ENCODE results near the gene RBM5.

The RBM5 gene

DNA sequence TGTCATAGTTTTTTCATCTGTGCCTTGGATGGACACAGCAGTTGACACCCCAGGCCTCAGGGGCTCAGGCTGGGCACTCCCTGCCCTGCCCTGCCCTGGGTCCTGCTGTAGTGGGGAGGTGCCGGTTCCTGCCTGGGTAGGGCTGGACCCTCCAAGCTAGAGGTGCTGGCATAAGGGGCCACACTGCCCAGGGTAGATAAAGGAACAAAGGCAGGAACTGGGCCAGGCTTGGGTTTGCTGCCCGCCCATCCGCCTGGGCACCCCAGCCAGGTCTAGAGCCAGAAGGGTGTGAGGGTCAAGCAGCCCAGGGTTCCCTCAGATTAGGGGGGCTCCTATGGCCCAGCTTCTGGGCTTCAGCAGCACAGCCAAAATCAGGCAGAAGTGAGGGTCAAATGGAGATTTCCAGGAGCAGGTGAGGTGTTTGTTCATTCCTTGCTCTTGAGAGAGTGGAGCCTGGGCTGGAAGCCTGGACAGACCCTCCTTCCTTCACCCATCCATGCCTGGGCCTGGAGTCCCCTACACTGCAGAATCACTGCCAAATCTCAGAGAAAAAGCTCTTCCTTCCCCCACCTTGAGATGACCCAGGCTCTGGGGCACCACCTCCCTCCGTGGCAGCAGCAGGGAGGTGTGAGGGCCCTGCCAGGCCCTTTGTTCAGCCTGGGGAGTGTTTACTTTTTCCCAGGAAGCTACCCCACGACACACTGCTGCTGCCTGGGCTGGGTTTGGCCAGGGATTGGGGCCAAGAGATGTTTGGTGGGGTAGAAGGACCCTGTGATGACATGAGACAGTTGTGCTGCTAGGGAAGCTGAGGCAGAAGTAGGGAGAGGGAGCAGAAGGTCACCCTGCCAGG, 73.5 kb downstream of the RBM5 start:
- no peak for DNase-seq

GRCh38 chr3:50163572-50164455, 75.1 kb downstream of the RBM5 start:
- no peak for DNase-seq

- DNase-seq, result no peak
Observed at GRCh38 chr3:50164481-50164880, 75.8 kb downstream of the RBM5 start.

DNA sequence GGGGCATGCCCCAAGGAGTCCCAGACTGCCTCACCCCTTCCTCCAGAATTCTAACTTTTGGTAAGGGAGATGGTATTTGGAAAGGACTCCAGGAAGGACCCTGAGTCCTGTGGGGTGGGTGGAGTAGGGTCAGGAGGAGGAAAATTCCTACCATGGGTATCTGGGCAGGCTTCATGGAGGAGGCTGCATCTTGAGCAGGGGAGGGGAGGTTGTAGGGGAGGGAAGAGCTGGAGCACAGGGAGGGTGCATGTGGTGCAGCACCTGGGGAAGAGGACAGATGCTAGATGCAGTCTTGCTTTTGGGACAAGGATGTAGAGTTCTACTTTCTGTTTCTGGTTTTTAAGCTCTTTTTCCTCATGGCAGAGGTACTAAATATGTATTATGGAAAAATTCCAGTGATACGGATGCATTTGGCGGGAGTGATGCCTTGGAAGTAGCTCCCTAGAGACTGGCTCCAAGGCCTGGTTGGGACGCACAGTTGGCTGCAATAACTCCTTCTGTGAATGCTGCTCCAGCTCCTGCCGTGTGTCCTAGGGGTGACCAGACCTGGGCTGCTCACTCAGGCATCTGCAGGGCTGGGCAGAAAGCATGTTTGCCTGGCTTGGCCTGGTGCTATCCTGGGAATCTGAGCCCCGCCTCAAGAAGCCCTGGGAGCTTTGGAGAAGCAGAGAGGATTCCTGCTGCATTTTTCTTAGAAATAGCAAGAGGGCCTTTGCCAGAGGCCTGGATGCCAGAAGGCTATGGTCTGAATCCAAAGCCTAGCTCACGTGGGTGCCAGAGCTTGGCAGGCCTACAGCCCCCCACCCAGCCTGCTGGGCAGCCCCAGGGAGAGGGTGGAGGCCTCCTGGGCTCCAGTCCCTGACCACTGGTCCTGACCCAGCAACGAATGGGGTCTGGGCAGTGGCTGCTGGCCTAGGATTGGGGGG, 76.5 kb downstream of the RBM5 start:
- DNase-seq, result no peak

DNA sequence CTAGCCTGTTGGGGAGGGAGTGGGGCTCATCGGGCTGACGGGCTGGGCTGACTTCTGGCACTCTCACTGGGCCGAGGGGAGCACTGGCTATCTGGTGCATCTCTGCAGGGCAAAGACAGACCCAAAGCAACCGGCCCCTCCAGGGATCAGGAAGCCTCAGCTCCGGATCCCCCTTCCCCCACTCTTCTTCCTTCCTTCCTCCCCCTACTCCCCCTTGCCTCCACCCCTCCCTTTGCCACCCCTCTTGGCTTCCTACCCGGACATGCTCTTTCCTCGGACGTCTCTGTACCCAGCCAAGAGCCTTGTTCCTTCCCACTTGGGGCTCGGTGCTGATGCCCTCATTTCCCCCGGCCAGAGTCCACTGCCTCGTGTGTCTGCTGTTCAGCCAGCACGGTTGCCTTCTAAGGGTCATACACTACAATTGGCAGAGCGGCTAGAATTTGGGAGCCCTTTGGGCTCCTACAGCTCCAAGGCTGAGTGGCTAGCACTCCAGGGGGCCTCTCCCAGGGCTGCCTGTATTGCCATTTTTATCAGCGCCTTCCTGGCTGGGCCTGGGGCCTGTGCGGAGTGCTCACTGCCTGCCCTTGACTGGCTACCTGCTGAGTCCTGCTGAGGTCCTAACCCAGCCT, 77.3 kb downstream of the RBM5 start:
- no peak for DNase-seq

DNA sequence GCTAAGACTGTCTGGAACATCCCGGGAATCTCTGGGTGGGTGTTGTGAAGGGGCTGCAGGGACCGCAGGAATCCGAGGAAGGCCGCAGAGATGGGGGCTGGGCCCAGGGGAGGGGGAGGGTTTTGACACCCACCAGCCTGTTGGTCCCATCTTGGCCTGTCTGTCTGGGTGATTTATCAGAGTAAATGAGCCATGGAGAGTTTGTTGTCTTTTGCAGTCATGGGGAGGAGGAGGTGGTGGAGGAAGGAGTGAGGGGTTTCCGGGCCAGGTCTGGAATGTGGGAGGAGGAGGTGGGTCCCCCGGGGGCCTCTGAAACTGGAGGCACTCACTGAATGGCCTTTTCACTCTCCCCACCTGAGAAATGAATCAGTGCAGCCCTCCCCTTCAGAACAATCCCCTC, 77.9 kb downstream of the RBM5 start:
- no peak for DNase-seq

GRCh38 chr3:50167069-50167840, 78.5 kb downstream of the RBM5 start:
- DNase-seq, result no peak

DNA sequence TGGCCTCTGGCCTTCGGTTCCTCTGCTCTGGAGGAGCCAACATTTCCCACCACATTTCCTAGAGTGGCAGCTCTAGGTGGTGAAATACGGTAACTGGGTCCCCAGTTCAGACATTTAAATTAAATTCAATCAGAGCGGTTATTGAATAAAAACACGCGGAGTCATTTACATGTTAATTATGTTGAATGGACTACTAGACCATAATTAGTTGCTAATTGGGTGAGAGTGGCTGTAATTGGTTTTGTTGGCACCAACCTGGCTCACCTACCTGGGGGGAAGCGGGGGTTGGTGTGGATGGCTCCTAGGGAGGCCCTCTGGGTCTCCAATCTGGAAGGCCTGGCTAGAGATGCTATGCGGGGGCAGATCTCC, 79.1 kb downstream of the RBM5 start:
- no peak for DNase-seq

GRCh38 chr3:50168388-50168787, 79.7 kb downstream of the RBM5 start:
- no peak for DNase-seq
